A673 (cell line): ENCODE data around the gene TINAGL1.

ENCODE experiments used
- CTCF ChIP-seq: fragments of 300-800, 200-600 bp; sonication (generic); conservative IDR thresholded peaks from 2 replicates; pipeline ENCODE4 v1.5.1; 2017; ENCODE audit warnings: low read depth, mild to moderate bottlenecking, antibody characterized with exemption, low read length, moderate library complexity, mixed read lengths
- EZH2 ChIP-seq: fragments of 200-600 bp; sonication (generic); IDR thresholded peaks from 2 replicates; pipeline ENCODE4 v1.6.1; 2017; ENCODE audit warnings: borderline replicate concordance, low read depth, mild to moderate bottlenecking, mixed read lengths, antibody characterized with exemption, low read length; ENCODE audit not compliant: poor library complexity, severe bottlenecking

DNA sequence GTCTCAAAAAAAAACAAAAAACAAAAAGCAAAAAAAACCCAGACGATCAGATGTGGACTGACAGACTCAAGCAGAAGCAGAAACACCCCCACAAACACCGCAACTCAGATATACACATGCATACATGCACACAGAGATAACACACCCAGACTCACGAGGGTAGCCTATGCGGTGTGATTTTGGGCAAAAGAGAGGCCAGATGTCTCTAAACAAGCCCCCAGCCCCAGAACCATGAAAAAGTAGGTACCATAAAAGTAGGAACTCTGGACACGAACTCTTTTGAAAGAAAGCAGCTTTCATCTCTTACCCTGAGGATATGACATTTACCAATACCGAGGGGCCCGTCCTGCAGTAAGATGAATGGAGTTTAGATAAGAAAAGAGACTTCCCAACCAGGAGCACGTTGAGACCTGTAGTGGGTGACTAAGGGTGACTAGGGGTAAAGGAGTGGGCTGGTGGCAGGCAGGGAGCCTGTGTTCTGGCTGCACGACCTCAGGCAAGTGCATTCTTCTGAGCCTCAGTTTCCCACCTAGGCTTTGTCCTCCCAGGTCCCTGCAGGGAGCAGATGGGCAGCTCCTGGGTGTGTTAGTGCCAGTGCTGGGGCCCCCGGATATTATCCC, 1.5 kb upstream of the TINAGL1 start:
- TF ChIP-seq CTCF (no peak), EZH2 (no peak)
